Keratinocyte (primary cell): Measurements from ENCODE around the gene HAUS1.

Source experiments
- CTCF ChIP-seq, 3 experiments: IDR thresholded peaks in 1 of 3; conservative IDR thresholded peaks in 1 of 3; optimal IDR thresholded peaks in 1 of 3; 2 replicates in 2 of 3; 3 replicates in 1 of 3; pipeline versions ENCODE3 to v1.5.1; 2011; ENCODE audit warnings: low read length in 3 of 3, mild to moderate bottlenecking in 3 of 3, moderate library complexity in 2 of 3, control low read depth in 1 of 3, inconsistent platforms in 1 of 3; ENCODE audit not compliant: insufficient read depth in 2 of 3; ENCODE audit errors: extremely low read depth in 1 of 3
- EZH2 ChIP-seq: IDR thresholded peaks from one replicate; pipeline ENCODE4 v1.6.1; 2012; ENCODE audit warnings: inconsistent platforms, mild to moderate bottlenecking, low read length, moderate library complexity

DNA sequence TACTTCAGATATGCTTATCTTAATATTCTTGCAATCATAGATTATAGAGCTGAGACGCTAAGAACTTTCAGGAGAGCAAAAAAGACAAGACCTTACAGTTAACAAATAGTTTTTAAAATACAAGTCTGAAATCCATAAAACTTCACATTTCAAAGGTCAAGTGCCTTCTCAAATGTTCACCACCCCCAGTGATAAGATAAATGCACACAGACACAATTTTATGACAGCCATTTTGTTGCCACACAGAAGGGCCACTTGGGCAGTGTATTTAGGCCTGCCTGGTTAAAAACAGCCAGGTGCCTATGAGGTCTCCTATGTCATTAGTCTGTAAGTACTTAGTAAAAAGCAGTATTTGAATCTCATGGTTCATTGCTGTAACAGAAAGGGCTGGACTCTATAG is 24.0 kb upstream of the HAUS1 start:
- TF ChIP-seq CTCF (optimal IDR thresholded peaks at IDR 0.05 in 1 of 3, IDR thresholded peaks at IDR 0.05 in 1 of 3, conservative IDR thresholded peaks at IDR 0.05 in 1 of 3; ENCODE audit: extremely low read depth in 1 of 3, insufficient read depth in 2 of 3, low read length in 3 of 3), result no peak
- no peak for TF ChIP-seq EZH2
